GF-D8 (cell line): ENCODE measurements around the gene PRDM16.

Experiments used
- DNase-seq: peaks from one replicate; lab custom pipeline; 2025; lab: John Stamatoyannopoulos, UW

The PRDM16 gene

DNA sequence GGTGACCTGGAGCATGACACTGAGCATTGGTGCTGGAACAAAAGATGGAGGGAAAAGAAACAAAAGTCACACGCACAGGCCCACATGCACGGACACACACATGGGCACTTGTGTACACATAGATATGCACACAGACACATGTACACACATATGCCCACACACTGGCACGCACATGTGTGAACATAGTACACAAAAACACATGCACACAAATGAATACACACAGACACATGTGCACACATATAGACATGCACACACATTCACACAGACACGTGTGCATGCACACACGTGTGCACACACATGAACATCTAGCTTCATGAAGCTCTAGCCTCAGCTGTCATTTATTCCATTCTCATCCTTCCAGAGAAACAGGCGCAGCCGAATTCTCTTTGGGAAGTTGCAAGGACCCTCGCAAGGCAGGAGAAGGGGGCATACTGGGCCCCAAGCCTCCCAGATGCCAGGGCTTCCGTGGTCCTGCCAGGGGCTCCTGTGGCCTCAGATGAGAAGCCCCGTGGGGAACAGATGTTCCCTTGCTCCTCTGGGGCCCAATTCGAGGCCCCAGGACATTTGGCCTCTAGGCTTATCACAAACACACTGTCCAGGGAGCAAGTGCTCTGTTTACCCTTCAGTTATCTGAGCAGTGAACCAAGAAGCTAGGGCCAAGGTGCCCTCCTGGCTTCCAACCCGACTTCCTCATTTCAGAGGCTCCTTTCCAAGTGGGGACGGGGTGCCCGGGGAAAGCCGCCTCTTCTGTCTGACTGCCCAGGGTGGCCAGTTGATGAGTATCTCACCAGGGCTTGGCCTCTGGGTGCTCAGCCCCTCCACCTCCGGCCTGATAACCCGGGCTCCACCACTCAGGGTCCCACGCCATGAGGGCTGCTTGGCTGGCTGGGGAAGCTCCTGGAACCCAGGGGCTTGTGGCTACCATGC lies 269.1 kb downstream of the PRDM16 start:
- no peak for DNase-seq

DNA sequence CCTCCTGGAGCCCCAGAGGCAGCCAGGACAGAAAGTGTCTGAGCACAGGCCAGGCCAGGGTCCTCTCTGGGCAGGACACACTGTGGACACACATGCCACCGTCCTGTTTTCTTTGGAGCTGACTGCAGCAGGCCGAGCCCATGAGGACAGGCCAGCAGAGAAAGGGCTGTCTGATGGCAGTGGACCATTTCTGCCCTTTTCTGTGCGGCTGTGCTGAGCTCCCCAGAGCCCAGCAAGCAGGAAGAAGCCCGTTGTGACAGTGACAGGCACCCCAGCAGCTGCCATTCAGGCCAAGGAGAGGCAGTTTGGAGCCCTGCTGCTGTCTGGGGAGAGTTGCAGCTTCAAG lies 269.7 kb downstream of the PRDM16 start:
- no peak for DNase-seq

- DNase-seq = no peak
Observed at GRCh38 chr1:3339856-3340255, 270.9 kb downstream of the PRDM16 start.

DNA sequence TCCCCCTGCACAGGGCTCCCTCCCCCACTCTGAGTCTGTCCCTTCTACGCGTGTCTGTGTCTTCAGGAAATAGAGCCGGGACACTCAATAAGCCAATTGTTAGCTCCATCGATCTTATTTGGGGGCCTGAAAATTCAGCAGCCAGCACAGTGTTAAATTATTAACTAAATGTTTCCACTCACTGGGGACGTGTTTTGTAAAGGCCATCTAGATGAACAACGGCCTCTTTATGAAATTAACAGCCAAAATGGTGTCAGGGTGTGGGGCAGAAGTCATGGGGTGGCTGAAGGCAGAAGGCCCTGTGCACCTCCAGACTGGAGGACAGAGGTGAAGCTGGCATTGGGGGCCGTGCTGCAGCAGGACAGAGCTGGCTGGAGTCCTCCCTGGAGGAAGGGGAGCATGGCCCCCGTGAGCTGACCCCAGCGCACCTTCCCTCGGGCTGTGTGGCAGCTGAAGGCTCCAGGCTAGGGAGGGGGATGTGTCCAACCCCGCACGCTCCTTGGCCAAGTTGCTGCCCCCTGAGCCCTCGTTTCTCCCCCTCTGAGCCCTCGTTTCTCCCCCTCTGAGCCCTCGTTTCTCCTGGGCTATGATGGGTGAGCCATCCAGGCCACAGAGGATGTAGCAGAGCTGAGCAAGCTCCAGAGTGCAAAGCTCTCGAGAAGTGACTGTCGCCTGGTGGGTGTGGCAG lies 271.7 kb downstream of the PRDM16 start:
- DNase-seq = no peak

DNA sequence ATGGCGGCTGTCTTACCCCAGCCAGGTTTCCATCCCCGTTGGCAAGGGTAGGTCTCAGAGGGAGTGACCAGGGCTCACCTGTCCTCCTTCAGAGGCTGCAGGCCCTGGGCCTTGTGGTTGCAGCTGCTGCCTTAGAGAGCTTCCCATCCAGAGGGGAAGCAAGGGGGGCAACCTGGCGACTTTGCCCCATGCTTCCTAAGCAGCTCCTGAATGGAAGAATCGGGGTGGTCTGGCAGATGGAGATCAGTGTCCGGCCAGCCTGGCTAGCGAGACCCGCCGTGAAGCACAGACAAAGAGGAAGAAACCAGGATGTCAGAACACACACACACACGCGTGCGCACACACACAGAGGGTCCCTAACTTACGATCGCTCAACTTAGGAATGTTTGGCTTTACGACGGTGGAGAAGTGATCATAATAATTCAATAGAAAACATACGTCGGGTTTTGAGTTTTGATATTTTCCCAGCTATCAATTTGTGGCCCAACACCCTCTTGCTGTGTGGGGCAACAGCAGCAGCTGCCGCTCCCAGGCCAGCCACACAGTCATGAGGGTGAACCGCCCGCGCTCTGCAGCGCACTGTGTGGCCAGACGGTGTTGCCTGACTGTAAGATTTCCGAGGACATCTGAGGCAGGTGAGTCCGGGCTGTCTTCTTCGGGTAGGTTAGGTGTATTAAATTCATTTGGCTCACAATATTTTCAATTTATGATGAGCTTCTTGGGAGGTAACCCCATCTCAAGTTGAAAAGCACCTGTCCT lies 272.4 kb downstream of the PRDM16 start:
- DNase-seq = no peak

DNA sequence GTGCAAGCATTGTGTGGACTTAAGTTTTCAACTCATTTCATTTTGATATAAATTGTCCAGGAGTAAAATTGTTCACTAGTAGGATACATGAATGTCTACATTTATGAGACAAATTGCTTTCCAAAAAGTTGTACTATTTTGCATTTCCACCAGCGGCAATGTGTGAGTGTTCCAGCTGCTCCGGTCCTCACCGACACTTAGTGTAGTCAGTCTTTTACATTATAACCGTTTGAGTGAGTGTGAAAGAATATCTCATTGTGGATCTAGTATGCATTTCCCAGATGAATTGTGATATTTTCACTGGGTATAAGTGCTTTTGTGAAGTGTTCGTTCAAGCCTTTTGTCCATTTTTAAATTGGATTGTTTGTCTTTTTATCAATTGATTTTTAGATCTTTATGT lies 274.0 kb downstream of the PRDM16 start:
- no peak for DNase-seq

DNA sequence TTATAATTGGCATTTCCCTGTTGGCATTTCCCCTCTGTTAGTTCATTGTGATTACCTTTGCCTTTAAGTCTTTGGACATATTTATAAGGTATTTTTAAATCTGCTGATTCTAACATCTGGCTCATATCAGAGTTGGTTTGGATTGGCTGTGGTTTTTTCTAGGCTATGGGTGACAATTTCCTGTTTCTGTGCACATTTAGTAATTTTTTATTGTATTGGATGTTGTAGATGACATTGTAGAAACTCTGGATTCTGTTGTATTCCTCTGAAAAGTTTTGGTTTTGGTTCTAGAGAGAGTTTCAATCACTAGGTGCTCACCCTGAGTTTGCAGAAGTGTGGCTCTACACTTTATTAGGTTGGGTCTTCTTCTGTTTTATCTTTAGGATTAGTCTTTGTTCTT lies 275.4 kb downstream of the PRDM16 start:
- no peak for DNase-seq

DNA sequence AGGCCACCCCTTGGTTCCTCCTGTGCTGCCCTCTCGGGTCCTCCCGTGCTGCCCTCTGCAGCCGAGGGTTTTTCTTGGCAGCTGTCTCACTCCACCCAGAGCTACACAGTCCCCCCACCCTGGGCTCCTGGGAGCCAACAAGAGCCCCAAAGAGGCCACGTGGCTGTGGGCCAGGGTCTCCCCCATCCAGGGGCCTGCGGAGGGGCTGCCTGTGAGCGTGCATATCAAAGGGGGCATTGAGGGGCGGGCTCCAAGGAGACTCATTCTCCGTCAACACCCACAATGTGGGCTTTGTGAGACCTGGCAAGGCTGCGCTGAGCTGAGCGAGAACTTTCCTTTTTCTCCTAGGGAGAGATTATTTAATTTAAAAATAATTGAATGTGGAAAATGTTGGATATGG lies 276.8 kb downstream of the PRDM16 start:
- DNase-seq = no peak

DNA sequence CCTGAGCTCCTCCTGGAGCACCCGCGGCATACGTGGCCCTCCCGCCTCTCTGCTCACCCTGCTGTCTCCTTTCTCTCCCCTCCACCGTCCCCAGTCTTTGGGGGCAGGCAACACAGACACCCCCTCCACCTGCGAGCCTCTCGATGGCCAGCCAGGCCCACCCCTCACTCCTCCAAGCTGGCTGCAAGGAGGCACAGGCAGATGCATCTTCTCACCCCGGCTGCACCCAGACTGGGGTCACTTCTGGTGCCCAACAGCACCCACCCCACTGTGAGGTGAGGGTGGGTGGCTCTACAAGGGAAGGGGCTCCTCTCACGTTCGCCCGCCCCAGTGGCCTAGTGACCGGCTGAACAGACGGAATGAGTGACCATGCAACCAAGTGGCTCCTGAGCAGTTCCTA lies 277.5 kb downstream of the PRDM16 start:
- DNase-seq = no peak

DNA sequence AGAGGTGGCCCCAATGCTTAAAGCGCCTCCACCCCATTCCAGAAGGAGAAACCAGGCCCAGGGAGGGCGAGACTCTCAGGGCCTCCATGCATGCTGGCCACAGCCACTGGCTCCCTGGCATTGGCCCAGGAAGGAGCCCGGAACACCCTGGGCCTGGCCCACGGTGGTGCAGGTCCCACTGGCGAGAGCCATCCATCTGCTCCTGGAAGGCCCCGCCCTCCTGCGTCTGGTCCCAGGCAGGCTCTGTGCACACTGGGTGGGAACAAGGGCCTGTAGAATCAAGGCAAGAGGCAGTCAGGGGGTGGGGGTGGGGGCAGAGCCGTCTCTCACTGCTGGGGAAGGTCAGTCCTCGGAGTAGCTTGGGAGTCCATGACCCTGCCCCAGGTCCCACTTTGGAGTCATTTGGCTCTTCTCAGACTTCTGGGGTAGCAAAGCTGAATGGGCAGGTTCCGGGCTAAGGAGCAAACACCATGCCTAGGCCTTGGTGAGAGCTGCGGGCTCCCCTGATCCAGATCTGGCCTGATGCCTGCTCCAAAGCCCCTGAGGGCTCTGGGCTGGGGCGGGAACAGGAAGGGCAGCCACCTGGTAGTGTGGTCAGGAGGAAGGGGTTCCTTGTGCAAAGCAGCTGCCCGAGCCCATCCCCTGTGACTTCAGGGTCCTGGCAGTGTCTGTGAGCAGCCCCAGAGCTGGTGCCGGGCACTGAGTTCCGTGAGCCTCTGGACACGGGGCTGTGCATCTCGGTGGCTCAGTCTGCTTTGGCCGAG lies 278.4 kb downstream of the PRDM16 start:
- no peak for DNase-seq

- no peak for DNase-seq
Observed at GRCh38 chr1:3348196-3348865, 279.3 kb downstream of the PRDM16 start.

GRCh38 chr1:3349161-3349967 lies 280.4 kb downstream of the PRDM16 start:
- no peak for DNase-seq

GRCh38 chr1:3349968-3350299 lies 280.9 kb downstream of the PRDM16 start:
- DNase-seq = no peak

GRCh38 chr1:3350506-3351261 lies 281.7 kb downstream of the PRDM16 start:
- DNase-seq = no peak

GRCh38 chr1:3351449-3352298 lies 282.7 kb downstream of the PRDM16 start:
- DNase-seq = no peak

GRCh38 chr1:3352299-3352951 lies 283.4 kb downstream of the PRDM16 start:
- DNase-seq = no peak

- no peak for DNase-seq
Observed at GRCh38 chr1:3352952-3353331, 283.9 kb downstream of the PRDM16 start.

GRCh38 chr1:3353876-3354275 lies 284.9 kb downstream of the PRDM16 start:
- DNase-seq = no peak

DNA sequence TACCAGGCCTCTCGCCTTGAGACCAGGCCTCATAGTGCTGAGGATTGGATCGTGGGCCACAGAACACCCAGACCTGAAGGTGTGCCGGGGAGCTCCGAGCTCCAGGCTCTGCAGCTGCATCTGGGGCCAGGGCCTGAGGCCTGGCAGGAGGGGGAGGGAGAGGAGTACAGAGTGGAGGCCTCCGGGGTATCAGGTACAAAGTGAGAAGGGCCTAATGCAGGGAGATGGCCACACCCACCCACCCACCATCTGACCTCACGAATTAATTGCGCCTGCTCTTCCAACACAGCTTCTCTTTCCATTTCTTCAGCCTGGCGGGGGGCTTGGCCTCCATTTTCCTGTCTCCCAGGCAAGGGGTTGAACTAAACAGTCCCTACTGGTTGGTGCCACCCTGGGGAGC lies 286.1 kb downstream of the PRDM16 start:
- no peak for DNase-seq
